ENCODE measurements around the gene BET1L. TPM values are rescaled to one million over a fixed set of nuclear protein-coding genes. Genes with fewer than 3 reads are reported as not detected.
"Not testable (repeated sequence)": the region's sequence is repeated elsewhere in the genome, so short reads cannot be mapped to it uniquely, and the experiment has no call there.

The BET1L gene
- total RNA-seq, 1 experiment from 2014 or later: 56.8 TPM

- peak; percentile 66 to 72 for DNase-seq
- peak; percentile 29 to 32 for TF ChIP-seq CTCF (IDR thresholded peaks at IDR 0.05; ENCODE audit: insufficient read depth in 1 of 2, low read depth in 1 of 2, low read length in 1 of 2, severe bottlenecking in 1 of 2, unreplicated experiment in 1 of 2)
- H3K36me3 ChIP-seq (ENCODE audit: control insufficient read depth, insufficient read depth, low read length); H3K4me3 Mint-ChIP-seq (ENCODE audit: unreplicated experiment); H3K9me3 ChIP-seq; intact Hi-C loops (cut with micrococcal nuclease; ENCODE audit: unreplicated experiment); H3K27me3 Mint-ChIP-seq (ENCODE audit: insufficient read depth, unreplicated experiment); H3K4me3 ChIP-seq (ENCODE audit: low read depth, low read length); POLR2A ChIA-PET; H3K27me3 ChIP-seq (replicated peaks; ENCODE audit: control insufficient read depth, insufficient read depth, low read length); H3K4me1 ChIP-seq; CTCF ChIA-PET; BruUV-seq (replicated peaks); H3K9me3 Mint-ChIP-seq (ENCODE audit: unreplicated experiment); H3K36me3 Mint-ChIP-seq (ENCODE audit: insufficient read depth, unreplicated experiment); H3K4me1 Mint-ChIP-seq (ENCODE audit: low read depth, unreplicated experiment); H3K27ac Mint-ChIP-seq (ENCODE audit: unreplicated experiment): not testable (repeated sequence)
Observed at GRCh38 chr11:191490-192478, 15.4 kb downstream of the BET1L start.

- H3K4me3 ChIP-seq (ENCODE audit: low read depth, low read length); H3K27me3 ChIP-seq (replicated peaks; ENCODE audit: control insufficient read depth, insufficient read depth, low read length); H3K9me3 ChIP-seq; DNase-seq; BruUV-seq (replicated peaks); H3K27me3 Mint-ChIP-seq (ENCODE audit: insufficient read depth, unreplicated experiment); H3K4me3 Mint-ChIP-seq (ENCODE audit: unreplicated experiment); H3K9me3 Mint-ChIP-seq (ENCODE audit: unreplicated experiment); H3K4me1 Mint-ChIP-seq (ENCODE audit: low read depth, unreplicated experiment); H3K36me3 Mint-ChIP-seq (ENCODE audit: insufficient read depth, unreplicated experiment); H3K36me3 ChIP-seq (ENCODE audit: control insufficient read depth, insufficient read depth, low read length); H3K27ac Mint-ChIP-seq (ENCODE audit: unreplicated experiment); POLR2A ChIA-PET; intact Hi-C loops (cut with micrococcal nuclease; ENCODE audit: unreplicated experiment); CTCF ChIA-PET; H3K4me1 ChIP-seq: not testable (repeated sequence)
Observed at GRCh38 chr11:190546-190945, 16.7 kb downstream of the BET1L start.

- H3K27me3 Mint-ChIP-seq (ENCODE audit: insufficient read depth, unreplicated experiment); H3K4me1 Mint-ChIP-seq (ENCODE audit: low read depth, unreplicated experiment); intact Hi-C loops (cut with micrococcal nuclease; ENCODE audit: unreplicated experiment); BruUV-seq (replicated peaks); H3K36me3 Mint-ChIP-seq (ENCODE audit: insufficient read depth, unreplicated experiment); H3K9me3 Mint-ChIP-seq (ENCODE audit: unreplicated experiment); H3K4me3 Mint-ChIP-seq (ENCODE audit: unreplicated experiment); H3K27me3 ChIP-seq (replicated peaks; ENCODE audit: control insufficient read depth, insufficient read depth, low read length); H3K9me3 ChIP-seq; H3K4me3 ChIP-seq (ENCODE audit: low read depth, low read length); H3K27ac Mint-ChIP-seq (ENCODE audit: unreplicated experiment); CTCF ChIA-PET; POLR2A ChIA-PET; H3K36me3 ChIP-seq (ENCODE audit: control insufficient read depth, insufficient read depth, low read length); DNase-seq; H3K4me1 ChIP-seq: not testable (repeated sequence)
Observed at GRCh38 chr11:189843-190311, 17.3 kb downstream of the BET1L start.

GRCh38 chr11:189200-189783 lies 17.9 kb downstream of the BET1L start:
- H3K9me3 Mint-ChIP-seq (ENCODE audit: unreplicated experiment); H3K36me3 Mint-ChIP-seq (ENCODE audit: insufficient read depth, unreplicated experiment); POLR2A ChIA-PET: not testable (repeated sequence)

GRCh38 chr11:180242-180641 lies 27.0 kb downstream of the BET1L start:
- H3K9me3 ChIP-seq; H3K9me3 Mint-ChIP-seq (ENCODE audit: unreplicated experiment); H3K36me3 Mint-ChIP-seq (ENCODE audit: insufficient read depth, unreplicated experiment); H3K27me3 Mint-ChIP-seq (ENCODE audit: insufficient read depth, unreplicated experiment); H3K27ac Mint-ChIP-seq (ENCODE audit: unreplicated experiment); H3K4me3 Mint-ChIP-seq (ENCODE audit: unreplicated experiment); H3K36me3 ChIP-seq (ENCODE audit: control insufficient read depth, insufficient read depth, low read length); intact Hi-C loops (cut with micrococcal nuclease; ENCODE audit: unreplicated experiment); H3K4me3 ChIP-seq (ENCODE audit: low read depth, low read length); H3K27me3 ChIP-seq (replicated peaks; ENCODE audit: control insufficient read depth, insufficient read depth, low read length); BruUV-seq (replicated peaks); CTCF ChIA-PET; DNase-seq; POLR2A ChIA-PET; H3K4me1 Mint-ChIP-seq (ENCODE audit: low read depth, unreplicated experiment); H3K4me1 ChIP-seq: not testable (repeated sequence)

More at GRCh38 chr11:189200-189783, 17.9 kb downstream of the BET1L start:
- H3K27me3 ChIP-seq (replicated peaks; ENCODE audit: control insufficient read depth, insufficient read depth, low read length); H3K4me1 Mint-ChIP-seq (ENCODE audit: low read depth, unreplicated experiment); H3K4me3 Mint-ChIP-seq (ENCODE audit: unreplicated experiment); BruUV-seq (replicated peaks); H3K4me3 ChIP-seq (ENCODE audit: low read depth, low read length); H3K27ac Mint-ChIP-seq (ENCODE audit: unreplicated experiment); H3K4me1 ChIP-seq; H3K36me3 ChIP-seq (ENCODE audit: control insufficient read depth, insufficient read depth, low read length); H3K9me3 ChIP-seq; intact Hi-C loops (cut with micrococcal nuclease; ENCODE audit: unreplicated experiment); DNase-seq; CTCF ChIA-PET; H3K27me3 Mint-ChIP-seq (ENCODE audit: insufficient read depth, unreplicated experiment): not testable (repeated sequence)

All from Caco-2 (cell line).